GM23248 (cell line): Measurements from ENCODE around the gene ADM2. TPM values are rescaled to one million over a fixed set of nuclear protein-coding genes. Genes with fewer than 3 reads are reported as not detected.

Experiments
- DNase-seq: peaks from one replicate; pipeline ENCODE4 v3.0.0-alpha.2; 2015
- H2AFZ ChIP-seq: fragments of 200-600 bp; sonication (generic); 2 replicates; pipeline ENCODE4 v1.6.1; 2016; ENCODE audit warnings: antibody characterized with exemption
- H3F3A ChIP-seq: fragments of 200-600 bp; sonication (generic); 2 replicates; pipeline ENCODE4 v1.6.1; 2016; ENCODE audit warnings: mild to moderate bottlenecking, antibody characterized with exemption, mixed run types; ENCODE audit not compliant: insufficient read depth
- H3K27ac ChIP-seq: fragments of 200-600 bp; sonication (generic); 2 replicates; pipeline ENCODE4 v1.5.1; 2016; ENCODE audit warnings: mild to moderate bottlenecking
- H3K27me3 ChIP-seq: fragments of 200-600 bp; sonication (generic); replicated peaks from 2 replicates; pipeline ENCODE4 v1.6.1; 2016; ENCODE audit warnings: mild to moderate bottlenecking; ENCODE audit not compliant: insufficient read depth
- H3K36me3 ChIP-seq: fragments of 200-600 bp; sonication (generic); 2 replicates; pipeline ENCODE4 v1.6.1; 2016; ENCODE audit warnings: low read depth, mild to moderate bottlenecking
- H3K4me1 ChIP-seq: fragments of 200-600 bp; sonication (generic); 2 replicates; pipeline ENCODE4 v1.6.1; 2016; ENCODE audit warnings: mild to moderate bottlenecking; ENCODE audit not compliant: insufficient read depth
- H3K4me2 ChIP-seq: fragments of 200-600 bp; sonication (generic); one replicate; pipeline ENCODE4 v1.6.1; 2016; ENCODE audit warnings: mild to moderate bottlenecking; ENCODE audit not compliant: unreplicated experiment
- H3K4me3 ChIP-seq: fragments of 200-600 bp; sonication (generic); 2 replicates; pipeline ENCODE4 v1.5.1; 2016; ENCODE audit warnings: mild to moderate bottlenecking
- H3K79me2 ChIP-seq: fragments of 200-600 bp; sonication (generic); 2 replicates; pipeline ENCODE4 v1.6.1; 2016; ENCODE audit warnings: mild to moderate bottlenecking; ENCODE audit not compliant: insufficient read depth
- H3K9ac ChIP-seq: fragments of 200-600 bp; sonication (generic); 2 replicates; pipeline ENCODE4 v1.6.1; 2016; ENCODE audit warnings: mild to moderate bottlenecking
- H3K9me2 ChIP-seq: fragments of 200-600 bp; sonication (generic); 2 replicates; pipeline ENCODE4 v1.6.1; 2016; ENCODE audit warnings: mixed run types, mild to moderate bottlenecking, moderate library complexity; ENCODE audit not compliant: insufficient read depth
- H3K9me3 ChIP-seq: fragments of 200-600 bp; sonication (generic); one replicate; pipeline ENCODE4 v1.6.1; 2017; ENCODE audit warnings: low read depth
- H4K20me1 ChIP-seq: fragments of 200-600 bp; sonication (generic); 2 replicates; pipeline ENCODE4 v1.6.0; 2016; ENCODE audit not compliant: insufficient read depth
- EZH2 ChIP-seq: fragments of 200-600 bp; sonication (generic); IDR thresholded peaks from 2 replicates; pipeline ENCODE4 v1.6.1; 2018; ENCODE audit warnings: antibody characterized with exemption, mild to moderate bottlenecking; ENCODE audit not compliant: insufficient read depth, poor library complexity, severe bottlenecking
- EZH2phosphoT487 ChIP-seq: fragments of 200-600 bp; sonication (generic); IDR thresholded peaks from 2 replicates; pipeline ENCODE4 v1.6.1; 2018; ENCODE audit warnings: antibody characterized with exemption, moderate library complexity, mild to moderate bottlenecking, low read depth; ENCODE audit not compliant: insufficient read depth
- WGBS, 2 experiments: methylation state at CpG; one replicate each; pipeline ENCODE4 v1.1.6; 2015 to 2017; ENCODE audit warnings: low lambda C conversion rate in 2 of 2, low coverage in 1 of 2; ENCODE audit errors: missing lambda C conversion rate in 2 of 2; 5-methylcytosine and 5-hydroxymethylcytosine counted together
- in situ Hi-C: fragments of 300-500 bp; cut with MboI; formaldehyde crosslinking; loops from 2 replicates; pipeline ENCODE4 v1.15.0; 2020
- polyA plus RNA-seq: library from polyadenylated mRNA; unstranded; fragments of >200 nt; fragmentation: Nextera tagmentation; extraction: Ambion mirVana; gene quantifications from 2 replicates; pipeline ENCODE4 v1.2.1, GENCODE V29; 2016
- total RNA-seq: library from RNA; depleted of rRNA; stranded (reverse); fragments of >200 nt; shearing (Covaris generic); gene quantifications from 2 replicates; pipeline ENCODE4 v1.2.3, GENCODE V29; 2014

Gene ADM2
- total and polyA plus RNA-seq, 2 experiments from 2014 or later, result 11.6 to 15.2 TPM

DNA sequence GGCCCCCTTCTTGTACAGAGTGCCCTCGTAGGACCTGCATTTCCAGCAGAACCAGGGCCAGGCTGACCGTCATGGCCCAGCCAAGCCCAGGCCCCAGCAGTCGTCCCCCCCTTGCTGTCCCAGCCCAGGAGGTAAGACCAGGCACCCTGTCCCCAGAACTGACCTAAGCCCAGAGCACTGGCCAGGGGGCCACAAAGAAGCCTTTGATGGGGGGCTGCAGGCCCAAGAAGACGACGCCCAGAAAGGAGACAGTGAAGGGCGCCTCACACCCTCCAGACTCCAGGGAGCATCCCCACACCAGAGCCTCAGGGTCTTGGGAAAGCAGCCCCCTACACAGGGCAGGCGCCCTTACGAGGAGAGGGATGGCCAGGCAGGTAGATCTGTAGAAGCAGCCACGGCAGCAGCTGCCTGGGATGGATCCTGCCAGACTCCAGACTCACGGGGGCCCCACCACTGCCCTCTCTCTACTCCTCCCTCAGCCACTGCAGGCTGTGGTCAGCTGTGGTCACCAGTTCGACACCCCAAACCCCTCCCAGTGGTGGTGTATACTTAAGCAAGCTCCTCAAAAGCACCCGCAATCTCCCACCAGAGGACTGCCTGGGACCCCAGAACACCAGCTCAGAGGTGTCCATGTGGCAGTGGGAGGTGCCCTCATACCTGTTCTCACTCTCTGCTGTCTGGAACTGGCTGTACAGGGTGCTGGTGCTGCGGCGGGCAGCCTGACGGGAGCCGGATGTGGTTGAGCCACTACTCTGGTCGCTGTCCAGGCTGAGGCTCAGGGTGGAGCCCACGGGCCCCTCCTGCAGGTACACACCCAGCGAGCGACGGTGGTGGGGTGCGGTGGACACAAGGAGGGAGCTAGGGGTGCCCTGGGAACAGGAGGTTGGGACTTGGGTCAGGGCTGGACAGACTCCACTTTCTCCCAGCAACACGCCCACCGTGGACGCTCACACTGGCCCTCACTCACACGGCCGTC lies 33.5 kb upstream of the ADM2 start:
- H3K36me3 ChIP-seq, result 0 out of 2 replicates have a peak, but pooled peaks cover 3% of the 10 kb centered on the region
- TF ChIP-seq EZH2phosphoT487, result no peak
- TF ChIP-seq EZH2, result no peak
- H3F3A ChIP-seq, result peaks cover 5% of the 10 kb centered on the region
- H3K27me3 ChIP-seq, result no peaks in the 10 kb centered on the region
- no peaks in the 10 kb centered on the region for H4K20me1 ChIP-seq
- WGBS, 2 experiments, result 93 to 94% methylated on average over 22 to 27 of the region's 27 CpGs
- H3K79me2 ChIP-seq, result no peaks in the 10 kb centered on the region
- no peaks in the 10 kb centered on the region for H3K4me1 ChIP-seq
- H3K9me3 ChIP-seq, result no peaks in the 10 kb centered on the region
- no peak overlapping the region for H3K4me2 ChIP-seq
- no peak overlapping the region for H2AFZ ChIP-seq
- no peak overlapping the region for H3K9ac ChIP-seq
- in situ Hi-C loops, result no loop called here
- no peak for DNase-seq
- H3K4me3 ChIP-seq, result no peak overlapping the region
- no peaks in the 10 kb centered on the region for H3K9me2 ChIP-seq
- no peak overlapping the region for H3K27ac ChIP-seq

DNA sequence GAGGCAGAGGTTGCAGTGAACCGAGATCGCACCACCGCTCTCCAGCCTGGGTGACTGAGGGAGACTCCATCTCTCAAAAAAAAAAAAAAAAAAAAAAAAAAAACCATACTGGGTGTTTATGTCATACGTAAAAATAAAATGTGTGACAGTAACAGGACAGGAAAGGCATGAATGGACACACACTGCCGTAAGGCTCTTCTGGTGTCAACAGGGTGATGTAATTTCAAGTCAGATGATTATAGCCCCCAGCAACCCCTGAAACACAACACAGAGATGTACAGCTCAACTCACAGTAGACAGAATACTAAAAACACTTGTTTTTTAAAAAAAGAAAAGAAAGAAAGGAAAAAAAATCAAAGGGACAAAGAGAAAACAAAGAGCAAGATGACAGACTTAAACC lies 28.7 kb upstream of the ADM2 start:
- TF ChIP-seq EZH2 (no peak), EZH2phosphoT487 (no peak)
- Histone ChIP-seq H3K27ac (no peak overlapping the region), H3K36me3 (peaks cover 3% of the 10 kb centered on the region; the same call in 1 of the 2 replicates), H3K9me3 (no peaks in the 10 kb centered on the region), H3K9ac (no peak overlapping the region), H2AFZ (no peak overlapping the region), H3F3A (peaks cover 5% of the 10 kb centered on the region), H3K9me2 (no peaks in the 10 kb centered on the region), H4K20me1 (no peaks in the 10 kb centered on the region), H3K27me3 (no peaks in the 10 kb centered on the region), H3K79me2 (no peaks in the 10 kb centered on the region), H3K4me1 (no peaks in the 10 kb centered on the region), H3K4me3 (no peak overlapping the region), H3K4me2 (no peak overlapping the region)
- in situ Hi-C loops, result no loop called here
- 84 to 86% methylated on average over 5 of the region's 5 CpGs for WGBS, 2 experiments
- no peak for DNase-seq

DNA sequence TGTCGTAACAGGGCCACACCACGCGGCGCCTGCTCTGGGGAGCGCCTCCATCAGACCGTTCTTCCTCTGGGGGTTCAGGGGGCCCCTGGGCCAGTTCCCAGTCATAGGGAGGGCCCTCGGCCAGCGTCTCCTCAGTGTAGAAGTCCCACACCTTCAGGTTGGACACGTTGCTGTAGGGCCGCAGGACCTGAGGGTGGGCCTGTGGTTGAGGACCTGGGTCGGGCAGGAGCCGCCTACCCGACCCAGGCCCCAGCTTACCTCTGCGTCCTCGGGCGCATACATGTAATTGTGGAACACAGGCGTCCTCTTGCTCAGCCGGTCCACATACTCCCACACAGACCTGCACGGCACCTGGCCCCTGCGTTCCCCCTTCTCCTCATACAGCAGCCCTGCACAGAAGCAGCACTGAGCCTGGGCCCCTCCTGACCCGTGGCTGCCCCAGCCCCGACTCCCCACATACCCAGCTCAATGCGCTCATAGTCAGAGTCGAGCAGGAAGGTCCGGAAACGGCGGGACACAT lies 26.7 kb upstream of the ADM2 start:
- Histone ChIP-seq H3K4me2 (no peak overlapping the region), H4K20me1 (no peaks in the 10 kb centered on the region), H3F3A (peaks cover 5% of the 10 kb centered on the region; the same call in 1 of the 2 replicates), H3K27ac (no peak overlapping the region), H3K79me2 (no peaks in the 10 kb centered on the region), H3K36me3 (peaks cover 3% of the 10 kb centered on the region; the same call in 1 of the 2 replicates), H3K27me3 (no peaks in the 10 kb centered on the region), H3K4me3 (no peak overlapping the region), H3K9ac (no peak overlapping the region), H3K9me3 (no peaks in the 10 kb centered on the region), H3K9me2 (no peaks in the 10 kb centered on the region), H2AFZ (no peak overlapping the region), H3K4me1 (no peaks in the 10 kb centered on the region)
- in situ Hi-C loops, result no loop called here
- no peak for DNase-seq
- 89 to 91% methylated on average over 21 to 27 of the region's 27 CpGs for WGBS, 2 experiments
- TF ChIP-seq EZH2phosphoT487, result no peak
- no peak for TF ChIP-seq EZH2

DNA sequence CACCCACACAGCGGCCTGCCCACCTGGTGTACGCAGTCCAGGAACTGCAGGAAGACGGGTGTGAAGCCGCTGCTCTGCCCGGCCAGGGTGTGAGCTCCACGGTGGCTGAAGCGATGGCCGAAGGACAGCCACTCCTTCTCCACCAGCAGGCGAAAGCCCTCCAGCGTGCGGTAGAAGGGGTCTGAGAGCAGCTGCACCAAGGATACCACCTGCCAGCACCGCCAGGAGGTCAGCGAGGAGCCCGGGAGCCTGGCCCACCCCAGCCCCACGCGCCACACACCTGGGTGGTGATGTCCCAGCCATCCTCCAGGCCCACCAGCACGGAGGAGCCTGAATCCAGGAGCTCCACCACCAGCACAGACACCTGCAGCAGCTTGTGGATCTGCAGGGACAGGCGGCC lies 26.1 kb upstream of the ADM2 start:
- Histone ChIP-seq H3F3A (peaks cover 5% of the 10 kb centered on the region; the same call in 1 of the 2 replicates), H3K9me3 (no peaks in the 10 kb centered on the region), H3K9ac (no peak overlapping the region), H3K36me3 (peaks cover 3% of the 10 kb centered on the region; the same call in 1 of the 2 replicates), H3K4me3 (no peak overlapping the region), H3K4me2 (no peak overlapping the region), H4K20me1 (no peaks in the 10 kb centered on the region), H2AFZ (no peak overlapping the region), H3K27me3 (no peaks in the 10 kb centered on the region), H3K79me2 (no peaks in the 10 kb centered on the region), H3K27ac (no peak overlapping the region), H3K9me2 (no peaks in the 10 kb centered on the region), H3K4me1 (no peaks in the 10 kb centered on the region)
- no peak for DNase-seq
- WGBS, 2 experiments, result 91 to 97% methylated on average over 17 to 18 of the region's 18 CpGs
- in situ Hi-C loops, result no loop called here
- TF ChIP-seq EZH2 (no peak), EZH2phosphoT487 (no peak)
